Raji (cell line): ENCODE data around the gene PLA2G1B.

Source experiments
- POLR2A ChIP-seq: IDR thresholded peaks from 2 replicates; pipeline ENCODE4 v1.6.1; 2011; ENCODE audit warnings: low read depth, low read length, control low read depth; ENCODE audit not compliant: insufficient read depth

Gene PLA2G1B

GRCh38 chr12:120343692-120344091 is 16.1 kb upstream of the PLA2G1B start:
- TF ChIP-seq POLR2A: no peak

GRCh38 chr12:120343039-120343537 is 15.5 kb upstream of the PLA2G1B start:
- TF ChIP-seq POLR2A: no peak

- no peak for TF ChIP-seq POLR2A
These were observed 14.8 kb upstream of the PLA2G1B start for GRCh38 chr12:120342175-120343038.

GRCh38 chr12:120339256-120339655 is 11.7 kb upstream of the PLA2G1B start:
- TF ChIP-seq POLR2A: no peak

GRCh38 chr12:120337730-120338129 is 10.2 kb upstream of the PLA2G1B start:
- TF ChIP-seq POLR2A: no peak

GRCh38 chr12:120332523-120332922 is 4.9 kb upstream of the PLA2G1B start:
- no peak for TF ChIP-seq POLR2A

- TF ChIP-seq POLR2A: no peak
These were observed 4.5 kb upstream of the PLA2G1B start for GRCh38 chr12:120332041-120332440.

GRCh38 chr12:120331390-120331789 is 3.8 kb upstream of the PLA2G1B start:
- no peak for TF ChIP-seq POLR2A

GRCh38 chr12:120328228-120328627 is 649 bp upstream of the PLA2G1B start:
- TF ChIP-seq POLR2A: no peak

- TF ChIP-seq POLR2A: no peak
These were observed 2.6 kb downstream of the PLA2G1B start for GRCh38 chr12:120324841-120325417.

GRCh38 chr12:120323772-120324171 is 3.8 kb downstream of the PLA2G1B start:
- no peak for TF ChIP-seq POLR2A

- TF ChIP-seq POLR2A: no peak
These were observed 6.0 kb downstream of the PLA2G1B start for GRCh38 chr12:120321382-120322202.

GRCh38 chr12:120317224-120318105 is 10.1 kb downstream of the PLA2G1B start:
- peak; percentile 85 for TF ChIP-seq POLR2A

GRCh38 chr12:120316798-120317223 is 10.8 kb downstream of the PLA2G1B start:
- no peak for TF ChIP-seq POLR2A

GRCh38 chr12:120314220-120314619 is 13.4 kb downstream of the PLA2G1B start:
- TF ChIP-seq POLR2A: no peak
